Ovary (tissue), 9 donors: ENCODE measurements around the gene OSM. TPM values are rescaled to one million over a fixed set of nuclear protein-coding genes. Genes with fewer than 3 reads are reported as not detected.

Experiments
- DNase-seq, 5 donors: peaks; one replicate each; pipeline ENCODE4 v3.0.0-alpha.2; 2019 to 2020
- H3K27ac ChIP-seq, 2 donors: fragments of 200-600 bp; one replicate each; pipeline versions ENCODE4 v1.5.1 to v1.8.0; 2019 to 2022
- H3K27me3 ChIP-seq: fragments of 200-600 bp; one replicate; pipeline ENCODE4 v1.8.0; 2022
- H3K36me3 ChIP-seq: fragments of 200-600 bp; sonication (generic); one replicate; pipeline ENCODE4 v1.5.1; 2019
- H3K4me1 ChIP-seq: one replicate; pipeline ENCODE4 v1.8.1; 2013; ENCODE audit warnings: mild to moderate bottlenecking, moderate library complexity; ENCODE audit not compliant: insufficient read depth
- H3K4me3 ChIP-seq: fragments of 200-600 bp; sonication (generic); one replicate; pipeline ENCODE4 v1.5.1; 2017
- H3K9me3 ChIP-seq, 2 donors: fragments of 200-600 bp in 1 of 2; sonication (generic) in 1 of 2; one replicate each; pipeline versions ENCODE4 v1.5.1 to v1.8.1; 2013 to 2019; ENCODE audit warnings: mild to moderate bottlenecking in 1 of 2, moderate library complexity in 1 of 2
- EP300 ChIP-seq: sonication (generic); formaldehyde crosslinking; IDR thresholded peaks from one replicate; pipeline ENCODE4 v1.6.1; 2017; ENCODE audit warnings: antibody characterized with exemption
- POLR2A ChIP-seq: fragments of 450-650 bp; IDR thresholded peaks from one replicate; pipeline ENCODE4 v1.6.1; 2017; ENCODE audit warnings: antibody characterized with exemption, mild to moderate bottlenecking, moderate library complexity
- WGBS, 3 donors: extraction: QIAGEN DNeasy Blood & Tissue Kit in 1 of 3; methylation state at CpG; one replicate each; pipeline versions ENCODE4 v1.1.5 to v1.1.7; 2013 to 2017; 5-methylcytosine and 5-hydroxymethylcytosine counted together
- intact Hi-C, 4 donors: fragments of 100-400 bp; cut with DNase I; formaldehyde crosslinking; loops; one replicate each; pipeline versions ENCODE4 v1.11.0 to v1.15.1; 2022 to 2023
- polyA plus RNA-seq, 2 donors: library from polyadenylated mRNA; stranded (reverse); fragments of 200-250 nt in 1 of 2; fragments of 350-450 nt in 1 of 2; fragmentation: Illumina TruSeq in 1 of 2; extraction: RNeasy Lipid Tissue Mini Kit (QIAGEN cat#74804) in 1 of 2; gene quantifications; one replicate each; pipeline ENCODE4 v1.2.3, GENCODE V29; 2013 to 2014
- total RNA-seq, 7 donors: library from RNA; depleted of rRNA in 2 of 7; stranded (reverse); fragments of >200 nt in 2 of 7; fragmentation: NEBNext Ultra II Directional in 3 of 7; extraction: Animal tissue kit (Norgen Biotek cat#: 25700) in 3 of 7; gene quantifications; one replicate each; pipeline versions ENCODE4 v1.1.0 to v1.2.4, GENCODE V29; 2016 to 2023
- TF ChIP-seq, protein P1 (sequence below), 3 donors: fragments of 450-650 bp in 2 of 3; fragments of 200-600 bp in 1 of 3; IDR thresholded peaks; one replicate each; pipeline versions ENCODE4 v1.5.1 to v1.8.0; 2016 to 2022; ENCODE audit warnings: antibody characterized with exemption in 3 of 3, mild to moderate bottlenecking in 1 of 3
- donor health status: DM: no; HTN: no; CAD: no; lungs with moderate emphysema.
- donor health status: DM: no; HTN: no; CAD: no.
- donor health status: Bipolar disorder and iron deficiency.
- donor health status: DM: yes; HTN: yes; CAD: no.
- donor health status: DM: no; HTN: no; CAD: no.
- donor health status: DM: yes; HTN: yes; CAD: no.

The OSM gene
- total and polyA plus RNA-seq, 9 donors: 0.46 to 4.5 (median 1.2) TPM; not detected in 2

DNA sequence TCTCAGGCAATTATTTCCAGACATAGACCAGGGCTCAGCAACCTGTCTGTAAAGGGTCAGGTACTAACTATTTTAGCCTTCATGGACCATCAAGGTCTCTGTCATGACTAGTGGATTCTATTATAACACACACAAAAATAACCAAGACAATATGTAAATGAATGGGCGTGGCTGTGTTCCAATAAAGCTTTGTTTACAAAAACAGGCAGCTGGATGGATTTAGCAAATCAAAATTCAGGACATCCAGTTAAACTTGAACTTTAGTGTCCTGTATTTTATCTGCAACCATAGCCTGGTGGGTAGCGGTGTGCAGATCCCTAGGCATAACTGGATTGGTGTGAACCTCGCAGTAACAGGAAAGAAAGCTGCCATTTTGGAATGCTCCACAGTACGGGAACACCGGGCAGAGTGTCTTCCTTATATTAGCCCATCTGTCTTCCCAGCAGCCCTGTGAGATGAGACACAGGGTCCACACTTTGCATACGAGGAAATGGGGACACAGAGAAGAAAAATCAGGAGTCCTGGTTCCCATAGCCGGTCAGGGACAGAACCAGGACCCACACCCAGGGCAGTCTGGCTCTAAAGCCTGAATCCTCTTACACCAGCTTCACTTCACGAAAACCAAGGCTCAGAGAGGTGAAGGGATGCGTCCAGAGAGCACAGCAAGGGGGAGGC lies 35.7 kb downstream of the OSM start:
- Histone ChIP-seq H3K36me3 (no peaks in the 10 kb centered on the region), H3K9me3 (no peaks in the 10 kb centered on the region), H3K27ac (no peak overlapping the region), H3K4me3 (no peak overlapping the region), H3K27me3 (no peaks in the 10 kb centered on the region), H3K4me1 (no peaks in the 10 kb centered on the region)
- WGBS, 3 donors: 75 to 91% (median 90%) methylated on average over 9 of the region's 9 CpGs
- intact Hi-C loops: no loop called here
- TF ChIP-seq POLR2A (no peak), EP300 (no peak)
- TF ChIP-seq, protein P1, sequence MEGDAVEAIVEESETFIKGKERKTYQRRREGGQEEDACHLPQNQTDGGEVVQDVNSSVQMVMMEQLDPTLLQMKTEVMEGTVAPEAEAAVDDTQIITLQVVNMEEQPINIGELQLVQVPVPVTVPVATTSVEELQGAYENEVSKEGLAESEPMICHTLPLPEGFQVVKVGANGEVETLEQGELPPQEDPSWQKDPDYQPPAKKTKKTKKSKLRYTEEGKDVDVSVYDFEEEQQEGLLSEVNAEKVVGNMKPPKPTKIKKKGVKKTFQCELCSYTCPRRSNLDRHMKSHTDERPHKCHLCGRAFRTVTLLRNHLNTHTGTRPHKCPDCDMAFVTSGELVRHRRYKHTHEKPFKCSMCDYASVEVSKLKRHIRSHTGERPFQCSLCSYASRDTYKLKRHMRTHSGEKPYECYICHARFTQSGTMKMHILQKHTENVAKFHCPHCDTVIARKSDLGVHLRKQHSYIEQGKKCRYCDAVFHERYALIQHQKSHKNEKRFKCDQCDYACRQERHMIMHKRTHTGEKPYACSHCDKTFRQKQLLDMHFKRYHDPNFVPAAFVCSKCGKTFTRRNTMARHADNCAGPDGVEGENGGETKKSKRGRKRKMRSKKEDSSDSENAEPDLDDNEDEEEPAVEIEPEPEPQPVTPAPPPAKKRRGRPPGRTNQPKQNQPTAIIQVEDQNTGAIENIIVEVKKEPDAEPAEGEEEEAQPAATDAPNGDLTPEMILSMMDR (IDR thresholded peaks at IDR 0.05): no peak
- DNase-seq: no peak

DNA sequence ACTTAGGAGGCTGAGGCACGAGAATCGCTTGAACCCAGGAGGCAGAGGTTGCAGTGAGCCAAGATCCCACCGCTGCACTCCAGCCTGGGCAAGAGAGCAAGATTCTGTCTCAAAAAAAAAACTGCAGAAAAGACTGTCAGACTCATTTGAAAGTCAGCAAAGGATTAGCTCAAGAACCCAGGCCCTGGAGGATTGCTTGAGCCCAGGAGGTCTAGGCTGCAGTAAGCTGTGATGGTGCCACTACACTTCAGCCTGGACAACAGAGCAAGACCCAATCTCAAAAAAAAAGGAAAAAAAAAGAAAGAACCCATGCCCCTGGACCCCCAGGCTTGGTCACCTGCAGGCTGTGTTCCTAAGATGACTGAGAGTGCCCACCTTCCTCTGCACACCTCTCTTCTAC lies 36.3 kb downstream of the OSM start:
- 95 to 96% (median 95%) methylated on average over 3 of the region's 3 CpGs for WGBS, 3 donors
- H3K27me3 ChIP-seq: no peaks in the 10 kb centered on the region
- DNase-seq: no peak
- no peak for TF ChIP-seq POLR2A
- TF ChIP-seq, protein P1 (IDR thresholded peaks at IDR 0.05): no peak
- TF ChIP-seq EP300: no peak
- no peaks in the 10 kb centered on the region for H3K36me3 ChIP-seq
- no peak overlapping the region for H3K27ac ChIP-seq
- no peaks in the 10 kb centered on the region for H3K9me3 ChIP-seq
- intact Hi-C loops: no loop called here
- no peaks in the 10 kb centered on the region for H3K4me1 ChIP-seq
- H3K4me3 ChIP-seq: no peak overlapping the region

DNA sequence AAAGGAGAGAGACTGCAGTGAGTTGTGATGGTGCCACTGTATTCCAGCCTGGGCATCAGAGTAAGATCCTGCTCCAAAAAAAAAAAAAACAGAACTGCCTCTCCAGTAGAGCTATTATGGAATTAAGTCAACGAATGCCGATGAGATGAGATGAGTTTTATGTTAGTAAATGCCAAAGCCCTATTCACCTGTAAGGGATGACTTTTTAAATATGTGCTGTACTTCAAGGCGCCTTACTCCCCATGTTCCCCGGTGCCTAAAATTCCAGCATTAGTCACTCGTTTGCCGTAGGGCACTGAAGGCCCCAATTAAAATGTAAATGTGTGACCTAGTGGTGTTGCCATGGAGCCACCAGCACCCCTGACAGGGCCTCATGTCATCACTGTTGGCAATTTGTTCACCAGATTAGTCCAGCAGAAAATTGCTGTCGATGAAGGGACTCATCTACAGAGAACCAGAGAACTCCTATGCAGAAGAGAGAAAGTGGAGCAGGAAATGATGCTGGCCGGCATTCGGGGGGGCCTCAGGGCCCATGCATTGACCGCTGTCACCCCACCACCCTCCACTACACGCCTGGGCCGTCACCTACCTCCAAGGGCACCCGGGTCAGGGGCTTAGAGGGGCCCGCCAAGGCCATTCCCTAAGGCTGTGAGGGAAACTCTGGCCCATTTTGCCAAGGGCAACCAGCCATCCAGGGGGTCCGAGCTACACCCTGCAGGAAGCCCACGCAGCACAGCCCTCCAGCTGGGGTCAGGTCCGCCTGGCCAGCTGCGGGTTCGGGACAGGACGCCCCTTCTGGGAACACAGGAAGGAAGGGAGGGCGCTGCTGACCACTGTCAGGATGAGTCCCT lies 37.9 kb downstream of the OSM start:
- Histone ChIP-seq H3K9me3 (no peaks in the 10 kb centered on the region), H3K27me3 (no peaks in the 10 kb centered on the region), H3K4me1 (no peaks in the 10 kb centered on the region), H3K27ac (no peak overlapping the region), H3K4me3 (no peak overlapping the region), H3K36me3 (no peaks in the 10 kb centered on the region)
- intact Hi-C loops: no loop called here
- 71 to 79% (median 76%) methylated on average over 20 to 21 of the region's 21 CpGs for WGBS, 3 donors
- no peak for DNase-seq
- TF ChIP-seq POLR2A: no peak
- TF ChIP-seq, protein P1 (IDR thresholded peaks at IDR 0.05): no peak
- TF ChIP-seq EP300: no peak

DNA sequence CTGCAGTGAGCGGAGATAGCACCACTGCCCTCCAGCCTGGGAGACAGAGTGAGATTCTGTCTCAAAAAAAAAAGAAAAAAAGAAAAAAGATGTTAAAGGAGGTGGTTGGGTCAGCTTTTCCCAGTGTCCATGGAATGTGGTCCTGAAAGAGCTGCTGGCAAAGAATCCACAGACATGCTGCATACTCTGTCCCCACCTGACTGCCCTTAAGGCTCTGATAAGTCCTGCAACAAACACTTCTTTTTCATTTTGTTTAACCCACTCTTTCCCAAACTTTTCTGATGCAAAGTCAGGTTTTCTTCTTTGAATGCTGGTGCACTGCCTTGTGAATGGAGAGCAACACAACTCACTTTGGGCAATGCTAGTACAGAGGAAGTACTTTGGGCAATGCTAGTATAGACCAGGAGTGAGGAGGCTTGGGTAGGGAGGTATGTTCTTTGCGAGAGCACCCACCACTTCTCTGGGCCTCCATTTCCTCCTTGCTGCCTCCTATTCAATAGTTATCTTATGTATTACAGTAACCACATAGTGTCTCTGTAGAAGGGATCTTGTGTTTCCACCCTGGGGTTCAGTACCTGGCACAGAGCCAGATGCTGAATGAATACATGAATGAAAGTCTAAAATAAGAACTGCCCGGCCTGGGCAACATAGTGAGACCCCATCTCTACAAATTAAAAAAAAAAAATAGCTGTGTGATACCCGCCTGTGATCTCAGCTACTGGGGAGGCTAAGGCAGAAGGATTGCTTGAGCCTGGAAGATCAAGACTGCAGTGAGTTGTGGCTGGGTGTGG lies 39.0 kb downstream of the OSM start:
- intact Hi-C loops: no loop called here
- H3K4me1 ChIP-seq: no peaks in the 10 kb centered on the region
- no peak overlapping the region for H3K27ac ChIP-seq
- DNase-seq: no peak
- TF ChIP-seq, protein P1 (IDR thresholded peaks at IDR 0.05): no peak
- TF ChIP-seq POLR2A: no peak
- no peak for TF ChIP-seq EP300
- H3K27me3 ChIP-seq: no peaks in the 10 kb centered on the region
- WGBS, 3 donors: 79 to 91% (median 89%) methylated on average over 4 of the region's 4 CpGs
- H3K4me3 ChIP-seq: no peak overlapping the region
- no peaks in the 10 kb centered on the region for H3K36me3 ChIP-seq
- no peaks in the 10 kb centered on the region for H3K9me3 ChIP-seq
